Fibroblast of the conjunctiva (primary cell): ENCODE results near the gene ESPN.

Experiments
- DNase-seq: peaks from one replicate; pipeline ENCODE4 v3.0.0-alpha.2; 2010; ENCODE audit warnings: low read depth

The ESPN gene

GRCh38 chr1:6466751-6467150 is 42.2 kb downstream of the ESPN start:
- no peak for DNase-seq

- no peak for DNase-seq
Observed at GRCh38 chr1:6467224-6467623, 42.6 kb downstream of the ESPN start.

DNA sequence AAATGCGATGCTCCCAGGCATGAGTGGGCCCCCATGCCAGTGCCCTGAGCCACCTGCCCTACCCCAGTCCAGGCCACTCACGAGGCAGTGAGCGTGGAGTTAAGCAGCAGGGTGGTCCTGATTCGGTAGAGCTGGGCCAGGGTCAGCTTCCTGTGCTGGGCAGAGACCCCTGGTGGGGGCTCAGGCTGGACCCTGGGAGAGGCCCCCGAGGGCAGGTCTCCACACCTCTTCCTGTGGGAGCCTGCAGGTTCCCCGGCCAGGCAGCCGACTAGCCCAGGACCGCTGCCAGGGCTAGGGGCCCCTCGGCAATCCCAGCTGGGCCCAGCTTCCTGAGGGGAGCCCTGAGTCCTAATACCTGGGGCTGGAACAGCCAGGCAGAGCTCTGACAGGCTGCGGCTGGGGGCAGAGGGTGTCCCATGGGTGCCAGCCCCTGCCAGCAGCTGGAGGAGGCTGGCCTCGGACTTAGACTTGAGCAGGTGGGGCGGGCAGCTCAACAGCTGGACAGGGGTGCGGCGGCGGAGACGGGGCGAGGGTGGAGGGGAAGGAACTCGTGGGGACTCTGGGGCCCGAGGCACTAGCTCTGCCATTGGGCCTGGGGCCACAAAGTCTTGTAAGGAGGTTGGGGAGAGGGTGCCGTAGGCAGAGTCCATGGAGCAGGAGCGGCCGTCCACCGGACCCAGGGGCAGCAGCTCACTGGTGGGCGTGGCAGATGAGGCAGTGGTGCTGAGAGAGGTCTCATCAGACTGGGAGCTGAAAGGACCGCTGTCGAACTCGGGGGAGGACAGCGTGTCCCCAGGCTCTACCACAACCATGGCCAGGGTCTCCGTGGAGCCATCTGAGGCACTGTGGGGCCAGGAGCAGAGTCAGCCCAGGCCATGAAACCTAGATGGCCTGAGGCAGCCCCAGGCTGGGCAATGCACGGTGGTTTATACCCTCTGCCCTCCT is 43.4 kb downstream of the ESPN start:
- no peak for DNase-seq

- DNase-seq = no peak
Observed at GRCh38 chr1:6468729-6469461, 44.3 kb downstream of the ESPN start.

DNA sequence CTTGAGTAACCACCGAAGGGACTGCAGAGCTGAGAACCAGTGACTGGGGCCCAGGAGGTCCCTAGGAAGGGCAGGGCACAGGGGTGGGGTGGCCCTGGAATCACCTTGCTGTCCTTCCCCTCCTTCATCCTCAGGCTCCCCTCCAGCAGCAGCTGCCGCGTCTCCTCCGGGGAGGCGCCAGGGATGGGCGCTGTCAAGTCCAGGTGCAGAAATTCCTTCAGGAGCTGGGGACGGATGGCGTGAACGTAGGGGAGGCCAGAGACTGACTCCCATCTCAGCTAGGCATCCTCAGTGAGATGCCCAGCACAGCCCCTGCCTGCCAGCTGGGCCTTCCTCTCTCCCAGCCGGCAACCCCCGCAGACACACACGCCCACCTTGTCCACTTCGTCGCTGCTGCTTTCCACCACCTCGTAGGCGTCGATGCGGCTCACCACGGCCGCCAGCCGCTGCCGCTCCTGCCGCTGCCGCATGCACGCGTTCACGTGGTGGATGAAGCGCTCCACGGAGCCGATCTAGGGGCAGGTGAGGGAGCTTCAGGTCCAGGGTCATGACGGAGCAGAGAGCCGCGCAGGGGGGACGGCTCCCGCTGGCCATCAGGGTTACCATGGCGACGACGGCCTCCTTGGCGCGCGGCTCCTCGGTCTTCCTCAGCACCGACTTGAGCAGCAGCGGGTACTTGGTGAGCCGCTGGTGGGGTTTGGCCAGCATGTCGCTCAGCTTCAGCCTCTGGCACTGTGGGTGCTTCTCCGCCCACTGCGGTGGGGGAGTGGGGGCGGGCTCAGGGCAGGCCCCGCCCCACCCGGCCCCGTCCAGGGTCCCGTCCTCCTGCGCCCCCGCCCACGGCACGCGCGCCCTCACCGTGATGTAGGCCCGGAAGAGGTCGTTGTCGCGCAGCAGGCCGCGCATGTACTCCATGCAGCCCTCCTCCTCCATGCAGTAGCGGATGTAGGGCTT is 45.8 kb downstream of the ESPN start:
- no peak for DNase-seq

DNA sequence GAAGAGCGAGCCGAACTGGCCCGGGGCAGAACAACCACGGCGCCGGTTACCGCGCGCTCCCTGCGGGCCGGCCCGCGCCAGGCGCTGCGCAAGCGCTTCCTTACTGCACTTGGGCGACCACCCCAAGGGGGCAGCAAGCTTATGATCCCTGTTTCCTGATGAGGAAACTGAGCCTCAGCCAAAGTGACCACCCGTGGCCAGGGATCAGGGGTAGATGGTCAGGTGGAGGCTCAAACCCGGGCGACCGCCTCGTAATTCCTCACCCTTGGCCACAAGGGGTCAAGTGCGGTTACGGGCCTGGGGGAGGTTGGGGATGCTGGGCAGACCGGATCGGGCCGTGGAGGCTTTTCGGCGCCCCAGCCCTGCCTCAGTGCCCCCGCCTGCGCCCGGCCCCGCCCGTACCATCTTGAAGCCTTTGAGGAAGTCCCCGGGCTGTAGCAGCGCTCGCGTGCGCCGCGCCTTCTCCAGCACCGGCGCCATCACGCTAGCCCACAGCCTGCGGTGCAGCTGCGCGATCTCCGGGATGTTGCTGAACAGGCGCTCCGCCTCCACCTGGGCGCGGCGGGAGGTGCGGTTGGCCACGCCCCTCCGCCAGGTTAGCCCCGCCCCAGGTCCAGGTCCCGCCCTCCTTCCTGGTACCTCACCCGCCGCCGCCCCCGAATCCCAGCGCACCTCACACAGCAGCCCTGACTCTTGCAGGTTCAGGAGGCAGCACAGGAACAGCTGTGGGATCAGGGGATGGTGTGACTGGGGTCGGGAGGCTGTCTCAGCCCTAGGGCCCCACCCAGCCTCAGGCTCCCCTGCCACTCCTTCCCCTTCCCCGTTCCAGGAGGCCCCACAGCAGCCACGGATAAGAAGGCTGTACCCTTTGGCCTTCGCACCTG is 46.8 kb downstream of the ESPN start:
- no peak for DNase-seq

DNA sequence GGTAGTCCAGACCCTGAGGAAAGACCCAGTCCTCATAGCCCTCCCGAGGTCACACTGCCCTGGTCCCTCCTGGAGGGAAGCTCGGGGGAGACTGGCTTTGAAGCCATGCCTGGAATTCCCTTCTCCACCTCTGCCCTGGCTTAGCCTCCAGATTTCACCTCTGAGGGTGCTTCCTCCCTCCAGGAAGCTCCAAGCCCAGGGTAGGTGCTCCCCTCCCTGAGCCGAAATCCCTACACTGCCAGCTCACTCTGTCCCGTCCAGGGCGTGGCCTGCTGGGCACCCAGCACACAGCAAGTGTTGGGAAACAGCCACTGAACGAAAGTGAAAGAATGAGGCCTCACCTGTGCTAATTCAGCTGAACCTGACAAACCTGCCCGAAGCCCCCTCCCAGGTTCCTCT is 47.4 kb downstream of the ESPN start:
- DNase-seq = no peak

GRCh38 chr1:6472391-6472790 is 47.8 kb downstream of the ESPN start:
- no peak for DNase-seq

GRCh38 chr1:6473156-6473555 is 48.6 kb downstream of the ESPN start:
- DNase-seq = no peak

DNA sequence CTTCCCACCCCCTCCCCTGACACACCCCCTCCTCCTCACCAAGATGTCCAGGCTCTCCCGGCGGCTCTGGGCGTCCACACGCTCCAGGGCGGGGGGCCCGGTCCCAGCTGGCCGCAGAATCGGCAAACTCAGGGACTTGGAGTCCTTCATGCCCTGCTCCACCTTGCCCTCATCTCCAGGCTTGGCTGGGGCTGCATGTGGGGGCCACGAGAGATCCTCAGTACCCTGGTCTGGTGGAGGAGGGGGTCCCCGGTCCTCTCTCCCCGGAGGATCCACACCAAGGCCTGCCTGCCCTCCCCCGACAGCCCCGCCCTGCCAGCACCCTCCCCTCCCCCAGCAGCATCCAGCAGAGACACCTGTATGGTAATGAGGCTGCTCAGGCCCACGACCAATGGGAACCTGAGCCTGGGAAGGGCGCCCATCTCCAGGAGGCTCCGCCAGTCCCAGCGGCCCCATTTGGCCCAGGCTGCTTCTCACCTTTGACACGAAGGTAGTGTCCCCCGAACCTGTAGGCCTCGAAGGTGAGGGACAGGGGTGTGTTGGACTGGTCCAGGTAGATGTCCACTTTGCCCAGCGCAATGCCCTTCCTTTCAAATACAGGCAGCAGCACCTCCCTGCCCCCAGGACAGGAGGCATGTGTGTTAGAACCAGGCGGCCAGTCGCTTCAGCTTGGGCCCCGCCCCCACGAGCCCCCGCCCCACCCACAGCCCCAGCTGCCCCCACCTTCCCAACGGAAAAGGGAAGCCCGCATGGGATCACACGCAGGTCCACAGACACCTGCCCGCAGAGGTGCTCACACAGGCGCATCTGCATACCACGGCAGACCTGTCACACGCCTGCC is 49.6 kb downstream of the ESPN start:
- no peak for DNase-seq

DNA sequence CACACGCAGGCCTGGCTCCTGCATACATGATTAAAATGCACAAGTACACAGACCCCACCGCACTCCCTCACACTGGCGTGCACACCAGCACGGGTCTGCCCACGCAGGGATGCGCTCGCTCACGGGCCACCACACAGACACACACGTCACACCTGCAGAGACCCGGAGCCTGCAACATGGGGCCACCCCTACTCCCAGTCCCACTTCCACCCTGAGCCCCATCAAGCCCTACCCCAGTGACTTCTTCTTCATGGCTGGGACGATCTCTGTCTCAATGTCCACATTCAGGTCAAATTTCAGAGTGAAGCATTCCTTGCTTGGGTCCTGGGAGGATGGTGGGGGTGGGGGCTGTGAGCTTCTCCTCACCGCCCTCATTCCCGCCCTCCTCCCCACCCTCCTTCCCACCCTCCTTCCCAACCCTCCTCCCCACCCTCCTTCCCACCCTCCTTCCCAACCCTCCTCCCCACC is 50.3 kb downstream of the ESPN start:
- no peak for DNase-seq

GRCh38 chr1:6475381-6476133 is 51.0 kb downstream of the ESPN start:
- no peak for DNase-seq

- DNase-seq = no peak
Observed at GRCh38 chr1:6476483-6476882, 51.9 kb downstream of the ESPN start.

DNA sequence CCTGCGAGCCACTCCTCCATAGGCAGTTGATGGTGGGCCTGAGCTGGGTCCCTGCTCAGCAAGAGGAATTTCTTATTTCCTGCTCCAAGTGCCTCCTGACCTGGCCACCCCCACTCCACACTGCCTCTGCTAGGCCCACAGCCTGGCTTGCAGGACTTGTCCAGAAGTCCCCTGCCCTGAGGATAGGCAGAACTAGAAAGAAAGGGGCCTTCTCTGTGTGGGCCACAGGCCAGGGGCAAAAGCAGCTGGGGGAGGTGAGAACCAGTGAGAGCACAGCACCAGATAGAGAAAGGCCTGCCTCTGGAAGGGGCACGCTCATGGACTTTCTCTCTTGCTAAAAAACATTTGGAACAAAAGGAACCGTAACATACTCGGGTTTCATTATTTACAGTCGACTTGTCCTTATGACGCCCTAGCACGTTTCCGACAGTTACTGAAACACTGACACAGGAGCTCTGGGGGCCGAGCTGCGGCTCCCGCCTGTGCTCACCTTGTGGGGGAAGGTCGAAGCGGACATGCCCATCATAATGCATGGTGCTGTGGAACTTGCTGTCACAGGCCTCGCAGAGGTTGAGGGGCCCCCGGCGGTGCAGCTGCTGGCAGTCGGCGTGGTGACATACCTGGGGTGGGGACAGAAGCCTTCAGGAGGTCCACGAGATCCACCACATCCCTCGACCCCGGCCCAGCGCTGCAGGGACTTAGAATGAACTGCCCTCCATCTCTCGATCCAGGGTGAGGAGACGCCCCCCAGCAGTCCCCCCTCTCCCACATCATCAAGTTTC is 52.7 kb downstream of the ESPN start:
- no peak for DNase-seq

DNA sequence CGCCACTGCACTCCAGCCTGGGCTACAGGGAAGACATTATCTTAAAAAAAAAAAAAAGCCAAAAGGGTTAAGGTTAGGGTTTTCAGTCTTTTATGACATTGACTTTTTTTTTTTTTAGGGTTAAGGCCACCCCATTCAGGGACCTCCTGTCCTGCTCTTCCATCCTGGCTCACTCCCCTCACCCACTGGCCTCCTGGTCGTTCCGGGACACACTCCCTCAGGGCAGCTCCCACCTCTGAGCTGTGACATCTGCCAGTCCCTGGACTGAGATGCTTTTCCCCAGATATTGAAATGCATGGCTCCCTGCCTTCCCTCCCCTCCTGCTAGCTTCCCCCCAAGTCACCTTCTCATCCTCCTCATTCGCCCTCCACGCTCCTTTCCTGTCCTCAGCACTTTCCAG is 57.2 kb downstream of the ESPN start:
- DNase-seq = no peak

- DNase-seq = no peak
Observed at GRCh38 chr1:6483017-6483760, 58.6 kb downstream of the ESPN start.

GRCh38 chr1:6483761-6484117 is 59.2 kb downstream of the ESPN start:
- DNase-seq = no peak

GRCh38 chr1:6484826-6485167 is 60.2 kb downstream of the ESPN start:
- no peak for DNase-seq
